HEK293 (cell line): ENCODE data around the gene CIB1.
A peak's percentile ranks its signal among the peaks of the same experiment; 100 is the strongest.

Source experiments
- CTCF ChIA-PET: fragments of 350-600 bp; formaldehyde crosslinking; extraction: SDS; loops from one replicate; lab custom pipeline; 2021; ENCODE audit warnings: antibody characterized with exemption; lab: Yijun Ruan, JAX
- POLR2A ChIA-PET: fragments of 300-600 bp; formaldehyde crosslinking; extraction: SDS; loops from one replicate; lab custom pipeline; 2020; ENCODE audit warnings: antibody characterized with exemption, inconsistent platforms; lab: Yijun Ruan, JAX
- H3K27ac ChIP-seq: fragments of 200-500 bp; sonication (Bioruptor generic); 2 replicates; pipeline ENCODE4 v1.5.1; 2014; ENCODE audit warnings: low read depth, low read length, control low read depth, inconsistent platforms; ENCODE audit errors: extremely low read depth
- H3K36me3 ChIP-seq, 2 experiments: fragments of 200-500 bp in 1 of 2; sonication (Bioruptor generic) in 1 of 2; 1 replicate in 1 of 2; 2 replicates in 1 of 2; pipeline ENCODE4 v1.5.1; 2014 to 2017; ENCODE audit warnings: inconsistent platforms in 2 of 2, low read length in 2 of 2; ENCODE audit not compliant: control insufficient read depth in 2 of 2, insufficient read depth in 1 of 2
- H3K4me1 ChIP-seq: fragments of 200-500 bp; sonication (Bioruptor generic); 2 replicates; pipeline ENCODE4 v1.5.1; 2014; ENCODE audit warnings: mild to moderate bottlenecking, low read length, inconsistent platforms; ENCODE audit not compliant: control insufficient read depth, insufficient read depth
- H3K4me3 ChIP-seq: 2 replicates; pipeline ENCODE4 v1.5.1; 2011; ENCODE audit warnings: low read depth, mild to moderate bottlenecking, control low read depth, low read length, moderate library complexity
- H3K9me3 ChIP-seq: fragments of 200-500 bp; sonication (Bioruptor generic); 2 replicates; pipeline ENCODE4 v1.5.1; 2014; ENCODE audit warnings: low read depth, low read length, inconsistent platforms; ENCODE audit not compliant: control insufficient read depth, insufficient read depth
- GLI4 ChIP-seq: fragments of 450-650 bp; formaldehyde crosslinking; IDR thresholded peaks from 2 replicates; pipeline ENCODE4 v1.5.1; 2016; ENCODE audit warnings: missing biosample characterization, missing genetic modification characterization
- OSR2 ChIP-seq: fragments of 450-650 bp; formaldehyde crosslinking; IDR thresholded peaks from 2 replicates; pipeline ENCODE4 v1.5.1; 2016; ENCODE audit warnings: missing biosample characterization, missing genetic modification characterization
- PRDM1 ChIP-seq: fragments of 450-650 bp; formaldehyde crosslinking; IDR thresholded peaks from 2 replicates; pipeline ENCODE4; 2016; ENCODE audit warnings: missing biosample characterization, missing genetic modification characterization
- PRDM6 ChIP-seq: fragments of 450-650 bp; formaldehyde crosslinking; IDR thresholded peaks from 2 replicates; pipeline ENCODE4 v1.5.1; 2017; ENCODE audit warnings: missing biosample characterization, missing genetic modification characterization
- SP3 ChIP-seq: fragments of 450-650 bp; formaldehyde crosslinking; IDR thresholded peaks from 2 replicates; pipeline ENCODE4 v1.5.1; 2016; ENCODE audit warnings: missing biosample characterization, missing genetic modification characterization
- WT1 ChIP-seq: fragments of 450-650 bp; formaldehyde crosslinking; IDR thresholded peaks from 2 replicates; pipeline ENCODE4 v1.5.1; 2016; ENCODE audit warnings: missing biosample characterization, missing genetic modification characterization
- ZBTB44 ChIP-seq: fragments of 450-650 bp; IDR thresholded peaks from 2 replicates; pipeline ENCODE4 v1.5.1; 2018; ENCODE audit warnings: missing biosample characterization, mild to moderate bottlenecking, missing genetic modification characterization
- ZFP69B ChIP-seq: fragments of 450-650 bp; formaldehyde crosslinking; IDR thresholded peaks from 2 replicates; pipeline ENCODE4 v1.5.1; 2016; ENCODE audit warnings: missing biosample characterization, missing genetic modification characterization
- ZNF366 ChIP-seq: fragments of 450-650 bp; formaldehyde crosslinking; conservative IDR thresholded peaks from 2 replicates; pipeline ENCODE4 v1.5.1; 2016; ENCODE audit warnings: missing biosample characterization, missing genetic modification characterization
- ZNF423 ChIP-seq: fragments of 450-650 bp; formaldehyde crosslinking; IDR thresholded peaks from 2 replicates; pipeline ENCODE4 v1.5.1; 2016; ENCODE audit warnings: missing biosample characterization, missing genetic modification characterization
- ZNF510 ChIP-seq: fragments of 450-650 bp; formaldehyde crosslinking; IDR thresholded peaks from 2 replicates; pipeline ENCODE4 v1.5.1; 2018; ENCODE audit warnings: mild to moderate bottlenecking, missing genetic modification characterization, missing biosample characterization; ENCODE audit not compliant: insufficient replicate concordance
- ZNF530 ChIP-seq: fragments of 450-650 bp; formaldehyde crosslinking; IDR thresholded peaks from 2 replicates; pipeline ENCODE4 v1.5.1; 2016; ENCODE audit warnings: low read depth, missing biosample characterization, missing genetic modification characterization
- ZNF558 ChIP-seq: fragments of 450-650 bp; formaldehyde crosslinking; IDR thresholded peaks from 2 replicates; pipeline ENCODE4 v1.5.1; 2016; ENCODE audit warnings: missing biosample characterization, missing genetic modification characterization
- ZNF664 ChIP-seq: fragments of 450-650 bp; formaldehyde crosslinking; IDR thresholded peaks from 2 replicates; pipeline ENCODE4 v1.5.1; 2016; ENCODE audit warnings: missing biosample characterization, missing genetic modification characterization
- ZNF677 ChIP-seq: fragments of 450-650 bp; IDR thresholded peaks from 2 replicates; pipeline ENCODE4 v1.5.0; 2018; ENCODE audit warnings: missing biosample characterization, mild to moderate bottlenecking, missing genetic modification characterization, moderate library complexity
- ZNF76 ChIP-seq: fragments of 450-650 bp; formaldehyde crosslinking; IDR thresholded peaks from 2 replicates; pipeline ENCODE4; 2016; ENCODE audit warnings: low read depth, missing biosample characterization, missing genetic modification characterization, borderline replicate concordance
- TF ChIP-seq, protein P1 (sequence below): fragments of 450-650 bp; formaldehyde crosslinking; IDR thresholded peaks from 2 replicates; pipeline ENCODE4 v1.5.1; 2016; ENCODE audit warnings: missing biosample characterization, missing genetic modification characterization
- TF ChIP-seq, protein P2 (sequence below): fragments of 450-650 bp; formaldehyde crosslinking; IDR thresholded peaks from 2 replicates; pipeline ENCODE4 v1.5.1; 2016; ENCODE audit warnings: missing biosample characterization, missing genetic modification characterization

CIB1 gene

GRCh38 chr15:90189781-90190467 is 43.8 kb downstream of the CIB1 start:
- Histone ChIP-seq H3K4me3 (no peak overlapping the region), H3K4me1 (peaks cover 10% of the 10 kb centered on the region), H3K9me3 (no peaks in the 10 kb centered on the region), H3K27ac (no peak overlapping the region), H3K36me3 (no peaks in the 10 kb centered on the region)
- ChIA-PET CTCF (interaction anchor here (0.6 to 2.7 kb wide), 5 partner anchors 25 to 137 kb away, joined by 3 to 7 read pairs (median 3); no protein-coding TSS in a partner anchor), POLR2A (interaction anchor here (2.1 kb wide), 1 partner anchor 11 kb away, joined by 7 read pairs; the partner anchor contains the start of gene SEMA4B)
- TF ChIP-seq PRDM6 (no peak), ZNF423 (no peak), ZBTB44 (tag by site-specific recombination) (no peak), ZNF76 (tag by site-specific recombination) (no peak), WT1 (no peak), ZFP69B (tag by site-specific recombination) (no peak), GLI4 (tag by site-specific recombination) (no peak), ZNF677 (tag by site-specific recombination) (no peak)
- TF ChIP-seq, protein P1, sequence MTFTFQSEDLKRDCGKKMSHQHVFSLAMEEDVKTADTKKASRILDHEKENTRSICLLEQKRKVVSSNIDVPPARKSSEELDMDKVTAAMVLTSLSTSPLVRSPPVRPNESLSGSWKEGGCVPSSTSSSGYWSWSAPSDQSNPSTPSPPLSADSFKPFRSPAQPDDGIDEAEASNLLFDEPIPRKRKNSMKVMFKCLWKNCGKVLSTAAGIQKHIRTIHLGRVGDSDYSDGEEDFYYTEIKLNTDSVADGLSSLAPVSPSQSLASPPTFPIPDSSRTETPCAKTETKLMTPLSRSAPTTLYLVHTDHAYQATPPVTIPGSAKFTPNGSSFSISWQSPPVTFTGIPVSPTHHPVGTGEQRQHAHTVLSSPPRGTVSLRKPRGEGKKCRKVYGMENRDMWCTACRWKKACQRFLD (tag by site-specific recombination): no peak

GRCh38 chr15:90188914-90189748 is 44.6 kb downstream of the CIB1 start:
- POLR2A ChIA-PET: interaction anchor here (2.1 kb wide), 1 partner anchor 12 kb away, joined by 7 read pairs; the partner anchor contains the start of gene SEMA4B
- Histone ChIP-seq H3K27ac (no peak overlapping the region), H3K4me3 (no peak overlapping the region), H3K36me3 (no peaks in the 10 kb centered on the region), H3K4me1 (peaks cover 13% of the 10 kb centered on the region), H3K9me3 (no peaks in the 10 kb centered on the region)
- TF ChIP-seq ZNF366 (tag by site-specific recombination) (peak; percentile 89), PRDM6 (no peak), OSR2 (tag by site-specific recombination) (no peak), ZNF558 (tag by site-specific recombination) (no peak), ZNF664 (tag by site-specific recombination) (peak; percentile 84), PRDM1 (peak; percentile 83), WT1 (no peak), ZNF510 (tag by site-specific recombination) (no peak), SP3 (no peak), ZNF530 (tag by site-specific recombination) (no peak)
- TF ChIP-seq, protein P2, sequence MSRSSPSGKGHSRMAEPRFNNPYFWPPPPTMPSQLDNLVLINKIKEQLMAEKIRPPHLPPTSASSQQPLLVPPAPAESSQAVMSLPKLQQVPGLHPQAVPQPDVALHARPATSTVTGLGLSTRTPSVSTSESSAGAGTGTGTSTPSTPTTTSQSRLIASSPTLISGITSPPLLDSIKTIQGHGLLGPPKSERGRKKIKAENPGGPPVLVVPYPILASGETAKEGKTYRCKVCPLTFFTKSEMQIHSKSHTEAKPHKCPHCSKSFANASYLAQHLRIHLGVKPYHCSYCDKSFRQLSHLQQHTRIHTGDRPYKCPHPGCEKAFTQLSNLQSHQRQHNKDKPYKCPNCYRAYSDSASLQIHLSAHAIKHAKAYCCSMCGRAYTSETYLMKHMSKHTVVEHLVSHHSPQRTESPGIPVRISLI (tag by site-specific recombination): no peak
- CTCF ChIA-PET: interaction anchor here (0.6 to 1.5 kb wide), 4 partner anchors 26 to 138 kb away, joined by 3 to 4 read pairs (median 3); no protein-coding TSS in a partner anchor
